Suprapubic skin (tissue), 4 donors: Measurements from ENCODE around the gene SNAPC4.

Source experiments
- EP300 ChIP-seq: sonication (generic); formaldehyde crosslinking; IDR thresholded peaks from one replicate; pipeline ENCODE4 v1.6.1; 2017; ENCODE audit warnings: antibody characterized with exemption
- POLR2A ChIP-seq, 2 donors: fragments of 450-650 bp; IDR thresholded peaks; one replicate each; pipeline ENCODE4 v1.6.1; 2017; ENCODE audit warnings: antibody characterized with exemption in 2 of 2, mild to moderate bottlenecking in 2 of 2, moderate library complexity in 2 of 2
- POLR2AphosphoS5 ChIP-seq, 3 donors: sonication (generic); formaldehyde crosslinking; IDR thresholded peaks; one replicate each; pipeline ENCODE4 v1.6.1; 2017; ENCODE audit warnings: antibody characterized with exemption in 3 of 3
- TF ChIP-seq, protein P1 (sequence below), 2 donors: fragments of 200-600 bp in 1 of 2; fragments of 450-650 bp in 1 of 2; sonication (generic) in 1 of 2; IDR thresholded peaks; one replicate each; pipeline ENCODE4 v1.5.1; 2016 to 2019; ENCODE audit warnings: antibody characterized with exemption in 2 of 2, mild to moderate bottlenecking in 1 of 2, moderate library complexity in 1 of 2

DNA sequence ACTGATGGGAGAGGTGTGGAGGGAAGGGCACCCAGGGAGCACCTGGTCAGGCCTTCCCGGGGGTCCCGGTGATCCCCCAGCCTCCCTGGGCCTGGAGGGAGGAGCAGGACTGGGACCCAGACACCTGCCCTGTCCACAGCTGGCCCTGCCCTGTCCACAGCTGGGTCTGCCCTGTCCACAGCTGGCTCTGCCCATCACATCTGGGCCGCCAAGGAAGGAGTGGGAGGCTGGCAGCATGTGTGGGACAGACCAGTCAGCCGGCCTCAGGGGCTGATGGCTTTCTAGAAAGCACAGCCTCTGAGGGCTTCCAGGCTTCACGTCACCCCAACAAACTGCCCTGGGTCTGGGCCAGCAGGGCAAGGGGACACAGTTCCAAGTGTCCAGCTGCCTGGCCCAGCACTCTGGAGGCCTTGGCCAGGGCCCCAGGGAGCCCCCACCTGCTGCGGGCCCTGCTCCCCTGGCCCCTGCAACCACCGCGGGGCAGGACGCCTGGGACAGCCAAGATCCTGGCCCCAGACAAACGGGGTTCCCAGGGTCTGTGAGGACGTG lies 48.6 kb downstream of the SNAPC4 start:
- TF ChIP-seq, protein P1, sequence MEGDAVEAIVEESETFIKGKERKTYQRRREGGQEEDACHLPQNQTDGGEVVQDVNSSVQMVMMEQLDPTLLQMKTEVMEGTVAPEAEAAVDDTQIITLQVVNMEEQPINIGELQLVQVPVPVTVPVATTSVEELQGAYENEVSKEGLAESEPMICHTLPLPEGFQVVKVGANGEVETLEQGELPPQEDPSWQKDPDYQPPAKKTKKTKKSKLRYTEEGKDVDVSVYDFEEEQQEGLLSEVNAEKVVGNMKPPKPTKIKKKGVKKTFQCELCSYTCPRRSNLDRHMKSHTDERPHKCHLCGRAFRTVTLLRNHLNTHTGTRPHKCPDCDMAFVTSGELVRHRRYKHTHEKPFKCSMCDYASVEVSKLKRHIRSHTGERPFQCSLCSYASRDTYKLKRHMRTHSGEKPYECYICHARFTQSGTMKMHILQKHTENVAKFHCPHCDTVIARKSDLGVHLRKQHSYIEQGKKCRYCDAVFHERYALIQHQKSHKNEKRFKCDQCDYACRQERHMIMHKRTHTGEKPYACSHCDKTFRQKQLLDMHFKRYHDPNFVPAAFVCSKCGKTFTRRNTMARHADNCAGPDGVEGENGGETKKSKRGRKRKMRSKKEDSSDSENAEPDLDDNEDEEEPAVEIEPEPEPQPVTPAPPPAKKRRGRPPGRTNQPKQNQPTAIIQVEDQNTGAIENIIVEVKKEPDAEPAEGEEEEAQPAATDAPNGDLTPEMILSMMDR (IDR thresholded peaks at IDR 0.05): no peak
- TF ChIP-seq POLR2A (IDR thresholded peaks at IDR 0.05) (no peak), POLR2AphosphoS5 (IDR thresholded peaks at IDR 0.05) (no peak), EP300 (no peak)
